ENCODE results near the gene CDK9.

CDK9 gene

GRCh38 chr9:127801955-127802575 lies 16.2 kb downstream of the CDK9 start:
- in situ Hi-C loops (cut with MboI; ENCODE audit: low sequenced_read_pairs) = no loop called here

GRCh38 chr9:127802576-127803443 lies 17.0 kb downstream of the CDK9 start, which contains the start of gene FPGS:
Gene FPGS, plus strand, starts transcription at chr9:127802882. Its CDS starts 43 bp downstream, at chr9:127802925.
- in situ Hi-C loops (cut with MboI; ENCODE audit: low sequenced_read_pairs) = no loop called here

- in situ Hi-C loops (cut with MboI; ENCODE audit: low sequenced_read_pairs) = no loop called here
Observed at GRCh38 chr9:127803507-127804352, 17.9 kb downstream of the CDK9 start.

- in situ Hi-C loops (cut with MboI; ENCODE audit: low sequenced_read_pairs) = no loop called here
Observed at GRCh38 chr9:127805620-127806019, 19.8 kb downstream of the CDK9 start.

GRCh38 chr9:127806871-127807270 lies 21.0 kb downstream of the CDK9 start:
- in situ Hi-C loops (cut with MboI; ENCODE audit: low sequenced_read_pairs) = no loop called here

- in situ Hi-C loops (cut with MboI; ENCODE audit: low sequenced_read_pairs) = no loop called here
Observed at GRCh38 chr9:127808347-127809001, 22.6 kb downstream of the CDK9 start.

- in situ Hi-C loops (cut with MboI; ENCODE audit: low sequenced_read_pairs) = no loop called here
Observed at GRCh38 chr9:127809002-127809539, 23.2 kb downstream of the CDK9 start.

- in situ Hi-C loops (cut with MboI; ENCODE audit: low sequenced_read_pairs) = no loop called here
Observed at GRCh38 chr9:127809540-127810377, 23.9 kb downstream of the CDK9 start.

- in situ Hi-C loops (cut with MboI; ENCODE audit: low sequenced_read_pairs) = no loop called here
Observed at GRCh38 chr9:127810378-127811187, 24.7 kb downstream of the CDK9 start.

- in situ Hi-C loops (cut with MboI; ENCODE audit: low sequenced_read_pairs) = no loop called here
Observed at GRCh38 chr9:127812011-127812410, 26.2 kb downstream of the CDK9 start.

- in situ Hi-C loops (cut with MboI; ENCODE audit: low sequenced_read_pairs) = no loop called here
Observed at GRCh38 chr9:127812936-127813675, 27.3 kb downstream of the CDK9 start.

GRCh38 chr9:127813686-127814226 lies 27.9 kb downstream of the CDK9 start:
- in situ Hi-C loops (cut with MboI; ENCODE audit: low sequenced_read_pairs) = no loop called here

- in situ Hi-C loops (cut with MboI; ENCODE audit: low sequenced_read_pairs) = no loop called here
Observed at GRCh38 chr9:127814619-127815511, 29.0 kb downstream of the CDK9 start.

- in situ Hi-C loops (cut with MboI; ENCODE audit: low sequenced_read_pairs) = no loop called here
Observed at GRCh38 chr9:127815512-127816361, 29.9 kb downstream of the CDK9 start.

- in situ Hi-C loops (cut with MboI; ENCODE audit: low sequenced_read_pairs) = no loop called here
Observed at GRCh38 chr9:127816362-127816725, 30.5 kb downstream of the CDK9 start.

- in situ Hi-C loops (cut with MboI; ENCODE audit: low sequenced_read_pairs) = no loop called here
Observed at GRCh38 chr9:127816728-127817127, 30.9 kb downstream of the CDK9 start.
